DMS114 treated with DMSO at 0.1 percent for 48 hours (cell line): ENCODE measurements around the gene SPEG.

ENCODE experiments used
- DNase-seq: peaks from one replicate; lab custom pipeline; 2025; ENCODE audit not compliant: unreplicated experiment; lab: John Stamatoyannopoulos, UW

SPEG gene

GRCh38 chr2:219526320-219527075 is 91.9 kb downstream of the SPEG start:
- no peak for DNase-seq

GRCh38 chr2:219527076-219527394 is 92.4 kb downstream of the SPEG start:
- no peak for DNase-seq

- DNase-seq: no peak
Observed at GRCh38 chr2:219527472-219527871, 92.8 kb downstream of the SPEG start.

- DNase-seq: peak; percentile 70
Observed at GRCh38 chr2:219530048-219530963, 95.7 kb downstream of the SPEG start.

GRCh38 chr2:219531639-219532377 is 97.2 kb downstream of the SPEG start:
- DNase-seq: no peak

GRCh38 chr2:219532378-219532649 is 97.7 kb downstream of the SPEG start:
- DNase-seq: no peak

GRCh38 chr2:219533930-219534661 is 99.5 kb downstream of the SPEG start:
- no peak for DNase-seq

- no peak for DNase-seq
Observed at GRCh38 chr2:219536425-219536824, 101.8 kb downstream of the SPEG start.

GRCh38 chr2:219536967-219537366 is 102.3 kb downstream of the SPEG start:
- no peak for DNase-seq

- no peak for DNase-seq
Observed at GRCh38 chr2:219537657-219538488, 103.2 kb downstream of the SPEG start.

GRCh38 chr2:219538504-219538951 is 103.9 kb downstream of the SPEG start:
- DNase-seq: no peak

- no peak for DNase-seq
Observed at GRCh38 chr2:219538956-219539788, 104.5 kb downstream of the SPEG start.

GRCh38 chr2:219539926-219540678 is 105.5 kb downstream of the SPEG start:
- DNase-seq: no peak

- DNase-seq: no peak
Observed at GRCh38 chr2:219540784-219541504, 106.3 kb downstream of the SPEG start.

- DNase-seq: no peak
Observed at GRCh38 chr2:219541611-219542180, 107.1 kb downstream of the SPEG start.

GRCh38 chr2:219542931-219543595 is 108.4 kb downstream of the SPEG start:
- DNase-seq: no peak
